B cell (primary cell): Measurements from ENCODE around the gene SHANK2. TPM values are rescaled to one million over a fixed set of nuclear protein-coding genes. Genes with fewer than 3 reads are reported as not detected.

Experiments used
- ATAC-seq: fragments of 200-7000 bp; cut with Tn5 transposase; one replicate; pipeline ENCODE4 v1.10.0; 2021; ENCODE audit warnings: low read depth, mild to moderate bottlenecking, moderate number of reproducible peaks, moderate library complexity
- CTCF ChIA-PET: fragments of 350-600 bp; sonication (Branson Sonifier 250); formaldehyde crosslinking; loops from one replicate; lab custom pipeline; 2021; ENCODE audit warnings: antibody characterized with exemption, inconsistent platforms; lab: Charles Lee
- POLR2A ChIA-PET: fragments of 350-600 bp; sonication (Branson Sonifier 250); formaldehyde crosslinking; loops from one replicate; lab custom pipeline; 2021; ENCODE audit warnings: antibody characterized with exemption; lab: Charles Lee
- DNase-seq: peaks from one replicate; pipeline ENCODE4 v3.0.0; 2013
- H2AFZ ChIP-seq: 2 replicates; pipeline ENCODE4 v1.6.1; 2012; ENCODE audit warnings: mild to moderate bottlenecking, low read depth, low read length; ENCODE audit not compliant: insufficient read depth, poor library complexity, severe bottlenecking
- H3K27ac ChIP-seq, 2 donors: 1 replicate in 1 of 2; 2 replicates in 1 of 2; pipeline ENCODE4 v1.5.1; 2012 to 2013; ENCODE audit warnings: low read length in 2 of 2, mild to moderate bottlenecking in 2 of 2, moderate library complexity in 1 of 2
- H3K27me3 ChIP-seq, 4 experiments: fragments of 200-600 bp in 1 of 4; sonication (generic) in 1 of 4; replicated peaks in 1 of 4; 1 replicate in 2 of 4; 2 replicates in 2 of 4; pipeline versions ENCODE4 v1.6.1 to v1.7.0; 2013 to 2016; ENCODE audit warnings: low read length in 3 of 4, mild to moderate bottlenecking in 2 of 4, mixed read lengths in 1 of 4, moderate library complexity in 1 of 4; ENCODE audit not compliant: insufficient read depth in 4 of 4, control insufficient read depth in 3 of 4; ENCODE audit errors: control extremely low read depth in 1 of 4
- H3K36me3 ChIP-seq, 2 experiments: replicated peaks in 1 of 2; 1 replicate in 1 of 2; 2 replicates in 1 of 2; pipeline versions ENCODE4 v1.6.1 to v1.7.1; 2013; ENCODE audit warnings: low read length in 1 of 2; ENCODE audit not compliant: insufficient read depth in 2 of 2, control insufficient read depth in 1 of 2; ENCODE audit errors: control extremely low read depth in 1 of 2, extremely low read depth in 1 of 2
- H3K4me1 ChIP-seq, 2 donors: fragments of 200-600 bp in 1 of 2; sonication (generic) in 1 of 2; 1 replicate in 1 of 2; 2 replicates in 1 of 2; pipeline versions ENCODE4 v1.5.1 to v1.6.1; 2013 to 2017; ENCODE audit warnings: low read length in 2 of 2; ENCODE audit not compliant: control insufficient read depth in 2 of 2, insufficient read depth in 2 of 2
- H3K4me2 ChIP-seq: replicated peaks from 2 replicates; pipeline ENCODE3; 2012; ENCODE audit warnings: mild to moderate bottlenecking, low read depth, low read length; ENCODE audit not compliant: poor library complexity, severe bottlenecking
- H3K4me3 ChIP-seq, 5 experiments: fragments of 200-600 bp in 1 of 5; sonication (generic) in 1 of 5; 1 replicate in 3 of 5; 2 replicates in 2 of 5; pipeline versions ENCODE4 v1.5.1 to v1.7.0; 2011 to 2016; ENCODE audit warnings: low read length in 4 of 5, mild to moderate bottlenecking in 4 of 5, low read depth in 2 of 5, control low read depth in 1 of 5, moderate library complexity in 1 of 5; ENCODE audit not compliant: insufficient read depth in 1 of 5; ENCODE audit errors: control extremely low read depth in 1 of 5, extremely low read depth in 1 of 5
- H3K79me2 ChIP-seq: fragments of 200-600 bp; sonication (generic); one replicate; pipeline ENCODE4 v1.6.0; 2016; ENCODE audit warnings: low read length; ENCODE audit not compliant: control insufficient read depth, insufficient read depth
- H3K9ac ChIP-seq: fragments of 200-600 bp; sonication (generic); 2 replicates; pipeline ENCODE4 v1.6.1; 2017; ENCODE audit warnings: mild to moderate bottlenecking, low read length, moderate library complexity
- H3K9me3 ChIP-seq, 3 donors: one replicate each; pipeline versions ENCODE4 v1.6.1 to v1.7.1; 2013; ENCODE audit warnings: low read length in 2 of 3; ENCODE audit not compliant: control insufficient read depth in 2 of 3, insufficient read depth in 1 of 3; ENCODE audit errors: control extremely low read depth in 1 of 3
- H4K20me1 ChIP-seq: 2 replicates; pipeline ENCODE4 v1.6.0; 2012; ENCODE audit warnings: mild to moderate bottlenecking, low read length; ENCODE audit not compliant: insufficient read depth, control insufficient read depth, poor library complexity, severe bottlenecking
- H3K27ac Mint-ChIP-seq: one replicate; pipeline ENCODE4 v1.8.0; 2021; ENCODE audit warnings: mixed read lengths
- H3K27me3 Mint-ChIP-seq: one replicate; pipeline ENCODE4 v1.8.0; 2021; ENCODE audit warnings: mixed read lengths
- H3K4me1 Mint-ChIP-seq: one replicate; pipeline ENCODE4 v1.8.0; 2021; ENCODE audit warnings: mixed read lengths
- H3K4me3 Mint-ChIP-seq: one replicate; pipeline ENCODE4 v1.8.0; 2021; ENCODE audit warnings: mixed read lengths
- H3K9me3 Mint-ChIP-seq: one replicate; pipeline ENCODE4 v1.8.0; 2022; ENCODE audit warnings: mixed read lengths; ENCODE audit not compliant: insufficient read depth
- CTCF ChIP-seq: fragments of 200-600 bp; IDR thresholded peaks from one replicate; pipeline ENCODE4 v1.8.0; 2022; ENCODE audit warnings: antibody characterized with exemption, mild to moderate bottlenecking
- EZH2 ChIP-seq: IDR thresholded peaks from 2 replicates; pipeline ENCODE4 v1.6.1; 2012; ENCODE audit warnings: borderline replicate concordance, low read depth, mild to moderate bottlenecking, moderate library complexity, low read length; ENCODE audit not compliant: insufficient read depth, poor library complexity, severe bottlenecking
- WGBS: methylation state at CpG from one replicate; pipeline ENCODE4 v1.1.5; 2013; ENCODE audit warnings: missing lambda C conversion rate; ENCODE audit not compliant: insufficient coverage; 5-methylcytosine and 5-hydroxymethylcytosine counted together
- intact Hi-C: fragments of 100-400 bp; cut with micrococcal nuclease; formaldehyde crosslinking; loops from one replicate; pipeline ENCODE4 v1.10.0; 2022
- polyA plus RNA-seq: library from polyadenylated mRNA; depleted of rRNA; stranded (reverse); fragments of >200 nt; gene quantifications from 2 replicates; pipeline ENCODE4 v1.2.3, GENCODE V29; 2012
- total RNA-seq, 2 donors: library from RNA; stranded (reverse); fragments of 120-200 nt in 1 of 2; gene quantifications; 1 replicate in 1 of 2; 2 replicates in 1 of 2; pipeline versions ENCODE4 v1.2.3 to v1.2.4, GENCODE V29; 2013 to 2022

The SHANK2 gene
- total and polyA plus RNA-seq, 2 donors (not counting 1 experiment from before 2014, with no cell fraction given): 0.07 to 0.28 TPM

- Histone ChIP-seq H3K27ac (no peak overlapping the region), H3K36me3 (no peaks in the 10 kb centered on the region), H3K27me3 (peaks cover 0 to 10% (median 0%) of the 10 kb centered on the region in 4 experiments), H3K9ac (no peak overlapping the region), H3K4me2 (no peak overlapping the region), H2AFZ (no peak overlapping the region), H4K20me1 (no peaks in the 10 kb centered on the region), H3K79me2 (no peaks in the 10 kb centered on the region), H3K4me3 (no peak overlapping the region), H3K9me3 (peaks cover 0 to 4% (median 0%) of the 10 kb centered on the region in 3 donors), H3K4me1 (no peaks in the 10 kb centered on the region)
- H3K27me3 Mint-ChIP-seq: peaks cover 42% of the 10 kb centered on the region
- peaks cover 3% of the 10 kb centered on the region for H3K9me3 Mint-ChIP-seq
- POLR2A ChIA-PET: no interaction called here
- CTCF ChIA-PET: no interaction called here
- no peak overlapping the region for H3K27ac Mint-ChIP-seq
- DNase-seq (no peak), ATAC-seq (no peak)
- H3K4me1 Mint-ChIP-seq: no peaks in the 10 kb centered on the region
- intact Hi-C loops: no loop called here
- H3K4me3 Mint-ChIP-seq: no peak overlapping the region
- WGBS: 84% methylated on average over 18 of the region's 19 CpGs
- TF ChIP-seq EZH2: no peak
- no peak for TF ChIP-seq CTCF
These were observed 48.9 kb upstream of the SHANK2 start for GRCh38 chr11:71301046-71301857.

GRCh38 chr11:71300187-71300586 lies 47.8 kb upstream of the SHANK2 start:
- Histone ChIP-seq H2AFZ (no peak overlapping the region), H3K9ac (no peak overlapping the region), H3K36me3 (no peaks in the 10 kb centered on the region), H3K9me3 (peaks cover 0 to 4% (median 0%) of the 10 kb centered on the region in 3 donors), H4K20me1 (no peaks in the 10 kb centered on the region), H3K27ac (no peak overlapping the region), H3K4me3 (no peak overlapping the region), H3K4me1 (no peaks in the 10 kb centered on the region), H3K4me2 (no peak overlapping the region), H3K27me3 (peaks cover 0 to 12% (median 0%) of the 10 kb centered on the region in 4 experiments), H3K79me2 (no peaks in the 10 kb centered on the region)
- WGBS: 67% methylated on average over 5 of the region's 8 CpGs
- Mint-ChIP-seq H3K27me3 (peaks cover 49% of the 10 kb centered on the region), H3K27ac (no peak overlapping the region), H3K4me1 (no peaks in the 10 kb centered on the region), H3K4me3 (no peak overlapping the region), H3K9me3 (peaks cover 3% of the 10 kb centered on the region)
- no peak for TF ChIP-seq CTCF
- no peak for TF ChIP-seq EZH2
- POLR2A ChIA-PET: no interaction called here
- ATAC-seq: no peak
- intact Hi-C loops: no loop called here
- no peak for DNase-seq
- CTCF ChIA-PET: no interaction called here
